ENCODE measurements around the gene RBMS3. TPM values are rescaled to one million over a fixed set of nuclear protein-coding genes. Genes with fewer than 3 reads are reported as not detected.

RBMS3 gene
- total RNA-seq, 2 donors from 2014 or later = 2.8 to 9.6 TPM

DNA sequence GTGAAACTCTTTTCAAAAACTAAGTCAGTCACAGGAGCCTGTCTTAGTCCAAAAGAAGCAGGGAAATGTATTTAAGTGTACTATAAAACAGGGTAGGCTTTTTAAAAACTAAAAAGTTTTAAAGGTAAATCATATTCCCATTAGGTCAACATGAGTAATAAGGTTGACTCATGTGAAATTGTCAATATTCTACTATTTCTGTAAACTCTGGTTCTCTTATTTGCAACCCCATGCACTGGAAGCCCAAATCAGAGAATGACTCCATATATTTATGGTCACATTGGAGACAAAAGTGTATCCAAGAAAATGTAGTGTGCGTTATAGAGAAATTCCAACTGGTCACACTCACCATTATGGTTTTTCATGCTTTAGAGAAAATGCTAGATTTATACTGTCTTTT is 725.2 kb downstream of the RBMS3 start:
- intact Hi-C loops (cut with DNase I) = no loop called here
- Histone ChIP-seq H3K4me3 (no peak overlapping the region), H3K27ac (no peak overlapping the region), H3K9me3 (no peaks in the 10 kb centered on the region), H3K4me1 (no peaks in the 10 kb centered on the region), H3K9ac (ENCODE audit: low read depth in 2 of 2, low read length in 2 of 2) (no peak overlapping the region), H3K36me3 (no peaks in the 10 kb centered on the region), H3K27me3 (no peaks in the 10 kb centered on the region)
- TF ChIP-seq, protein P1, sequence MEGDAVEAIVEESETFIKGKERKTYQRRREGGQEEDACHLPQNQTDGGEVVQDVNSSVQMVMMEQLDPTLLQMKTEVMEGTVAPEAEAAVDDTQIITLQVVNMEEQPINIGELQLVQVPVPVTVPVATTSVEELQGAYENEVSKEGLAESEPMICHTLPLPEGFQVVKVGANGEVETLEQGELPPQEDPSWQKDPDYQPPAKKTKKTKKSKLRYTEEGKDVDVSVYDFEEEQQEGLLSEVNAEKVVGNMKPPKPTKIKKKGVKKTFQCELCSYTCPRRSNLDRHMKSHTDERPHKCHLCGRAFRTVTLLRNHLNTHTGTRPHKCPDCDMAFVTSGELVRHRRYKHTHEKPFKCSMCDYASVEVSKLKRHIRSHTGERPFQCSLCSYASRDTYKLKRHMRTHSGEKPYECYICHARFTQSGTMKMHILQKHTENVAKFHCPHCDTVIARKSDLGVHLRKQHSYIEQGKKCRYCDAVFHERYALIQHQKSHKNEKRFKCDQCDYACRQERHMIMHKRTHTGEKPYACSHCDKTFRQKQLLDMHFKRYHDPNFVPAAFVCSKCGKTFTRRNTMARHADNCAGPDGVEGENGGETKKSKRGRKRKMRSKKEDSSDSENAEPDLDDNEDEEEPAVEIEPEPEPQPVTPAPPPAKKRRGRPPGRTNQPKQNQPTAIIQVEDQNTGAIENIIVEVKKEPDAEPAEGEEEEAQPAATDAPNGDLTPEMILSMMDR (IDR thresholded peaks at IDR 0.05) = no peak
- no peak for DNase-seq

DNA sequence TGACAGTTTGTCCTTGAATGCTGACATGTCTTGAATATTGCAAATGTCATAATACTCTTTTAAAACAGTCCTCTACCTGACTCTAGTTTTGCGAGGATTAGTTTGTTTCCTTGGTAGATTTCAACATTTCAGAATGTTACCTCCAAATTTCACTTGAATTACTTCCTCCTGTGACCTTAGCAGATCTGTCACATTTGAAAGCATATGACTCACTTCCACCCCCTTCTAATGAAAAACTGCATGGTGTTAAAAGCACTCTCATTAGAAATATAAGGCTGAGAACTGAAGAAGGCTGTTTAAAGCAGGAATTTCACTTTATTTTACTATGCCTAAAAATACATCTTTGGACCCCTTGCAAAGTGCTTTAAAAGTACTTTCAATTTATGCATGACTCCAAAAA is 726.8 kb downstream of the RBMS3 start:
- Histone ChIP-seq H3K4me1 (no peaks in the 10 kb centered on the region), H3K4me3 (no peak overlapping the region), H3K27me3 (no peaks in the 10 kb centered on the region), H3K9me3 (no peaks in the 10 kb centered on the region), H3K9ac (ENCODE audit: low read depth in 2 of 2, low read length in 2 of 2) (no peak overlapping the region), H3K27ac (no peak overlapping the region), H3K36me3 (no peaks in the 10 kb centered on the region)
- no peak for DNase-seq
- intact Hi-C loops (cut with DNase I) = no loop called here
- TF ChIP-seq, protein P1 (IDR thresholded peaks at IDR 0.05) = no peak

DNA sequence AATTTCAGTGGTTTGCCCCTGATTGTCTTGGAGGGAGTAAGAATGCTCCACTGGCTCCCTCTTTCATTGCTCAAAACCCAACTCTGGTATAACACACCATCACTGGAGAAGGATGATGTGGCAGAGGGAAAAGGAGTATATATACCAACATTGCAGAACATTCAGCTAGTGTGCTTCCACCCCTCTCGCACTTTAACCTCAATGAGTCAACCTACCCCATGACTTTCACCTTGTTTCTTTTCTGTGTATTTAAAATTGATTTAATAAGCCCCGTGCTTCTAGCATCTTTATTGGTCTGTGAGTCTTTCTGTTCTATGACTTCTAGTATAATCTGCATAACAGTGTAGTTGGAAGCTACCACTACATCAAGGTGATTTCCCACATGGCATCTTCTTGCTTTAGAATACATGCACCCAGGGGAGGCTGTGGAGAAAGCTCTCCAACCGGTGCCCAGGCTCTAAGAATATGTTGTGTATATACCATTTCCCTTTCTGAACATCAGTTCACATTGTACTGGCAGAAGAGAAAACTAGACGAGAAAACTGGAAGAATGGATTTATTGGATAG is 730.4 kb downstream of the RBMS3 start:
- Histone ChIP-seq H3K9me3 (no peaks in the 10 kb centered on the region), H3K9ac (ENCODE audit: low read depth in 2 of 2, low read length in 2 of 2) (no peak overlapping the region), H3K27ac (no peak overlapping the region), H3K27me3 (no peaks in the 10 kb centered on the region), H3K4me1 (no peaks in the 10 kb centered on the region), H3K4me3 (no peak overlapping the region), H3K36me3 (no peaks in the 10 kb centered on the region)
- TF ChIP-seq, protein P1 (IDR thresholded peaks at IDR 0.05) = no peak
- intact Hi-C loops (cut with DNase I) = loop anchor here (10.0 kb wide), 1 partner anchor 183 kb away; no protein-coding TSS in a partner anchor
- DNase-seq = no peak

DNA sequence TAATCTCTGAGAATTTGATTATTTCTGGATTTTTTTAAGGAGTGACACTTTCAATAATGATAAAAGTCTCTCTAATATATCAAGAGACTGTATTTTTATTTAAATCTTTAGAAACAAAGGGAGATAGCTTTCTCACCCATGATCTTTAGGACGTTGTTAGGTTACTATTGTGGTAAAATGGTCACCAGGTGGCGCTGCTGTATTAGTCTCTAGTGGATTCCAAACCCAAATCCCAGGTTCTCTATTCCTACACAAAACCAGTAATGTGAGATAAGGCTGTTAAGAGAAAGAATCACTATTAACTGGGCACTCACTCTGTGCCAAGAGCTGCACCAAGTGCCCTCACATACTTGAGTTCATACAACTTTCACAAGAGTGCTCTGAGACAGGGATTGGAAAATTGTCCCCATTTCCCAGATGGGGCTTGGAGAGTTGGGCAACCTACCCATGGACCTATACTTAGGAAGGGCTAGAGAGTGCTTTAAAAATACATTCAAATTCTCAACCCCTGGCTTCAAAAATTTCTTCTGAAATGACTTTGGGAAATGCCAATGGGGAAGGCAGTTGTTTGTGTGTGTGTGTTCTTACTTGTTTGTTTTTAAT is 732.2 kb downstream of the RBMS3 start:
- H3K4me3 ChIP-seq = no peak overlapping the region
- H3K9ac ChIP-seq (ENCODE audit: low read depth in 2 of 2, low read length in 2 of 2) = no peak overlapping the region
- H3K9me3 ChIP-seq = no peaks in the 10 kb centered on the region
- H3K4me1 ChIP-seq = no peaks in the 10 kb centered on the region
- intact Hi-C loops (cut with DNase I) = loop anchor here (10.0 kb wide), 1 partner anchor 182 kb away; no protein-coding TSS in a partner anchor
- no peaks in the 10 kb centered on the region for H3K36me3 ChIP-seq
- no peaks in the 10 kb centered on the region for H3K27me3 ChIP-seq
- no peak overlapping the region for H3K27ac ChIP-seq
- DNase-seq = peak; percentile 82
- TF ChIP-seq, protein P1 (IDR thresholded peaks at IDR 0.05) = peak; percentile 55

DNA sequence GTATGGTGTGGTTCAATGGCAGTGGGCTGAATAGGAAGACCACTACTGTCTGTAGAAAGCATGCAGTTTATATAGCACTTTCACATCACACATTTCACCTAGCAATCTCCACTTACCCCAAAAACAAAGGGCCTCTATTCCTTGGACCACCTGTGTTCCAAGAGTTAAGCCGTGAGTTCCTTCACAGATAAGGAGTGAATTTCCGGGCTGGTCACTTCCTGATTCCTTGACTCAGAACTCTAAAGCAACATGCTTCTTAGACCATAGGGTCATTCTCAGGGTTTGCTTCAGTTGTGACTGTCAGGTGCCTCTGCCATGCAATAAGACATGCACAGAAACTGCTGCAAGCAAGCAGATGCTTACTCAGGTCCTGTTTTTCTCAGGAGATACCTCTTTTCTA is 737.0 kb downstream of the RBMS3 start:
- DNase-seq = no peak
- intact Hi-C loops (cut with DNase I) = loop anchor here (10.0 kb wide), 1 partner anchor 177 kb away; no protein-coding TSS in a partner anchor
- Histone ChIP-seq H3K36me3 (no peaks in the 10 kb centered on the region), H3K27me3 (no peaks in the 10 kb centered on the region), H3K9me3 (no peaks in the 10 kb centered on the region), H3K4me3 (no peak overlapping the region), H3K9ac (ENCODE audit: low read depth in 2 of 2, low read length in 2 of 2) (no peak overlapping the region), H3K4me1 (no peaks in the 10 kb centered on the region), H3K27ac (no peak overlapping the region)
- TF ChIP-seq, protein P1 (IDR thresholded peaks at IDR 0.05) = no peak

All from colonic mucosa (tissue), 4 donors.